ENCODE data around the gene ADGRB2.
A peak's percentile ranks its signal among the peaks of the same experiment; 100 is the strongest.

The ADGRB2 gene

GRCh38 chr1:31747304-31747703 lies 16.8 kb downstream of the ADGRB2 start:
- DNase-seq (ENCODE audit: low read depth): no peak

- DNase-seq (ENCODE audit: low read depth): no peak
Observed at GRCh38 chr1:31746687-31747086, 17.5 kb downstream of the ADGRB2 start.

- DNase-seq (ENCODE audit: low read depth): no peak
Observed at GRCh38 chr1:31745946-31746670, 18.0 kb downstream of the ADGRB2 start.

GRCh38 chr1:31745096-31745945 lies 18.8 kb downstream of the ADGRB2 start:
- peak; percentile 20 for DNase-seq (ENCODE audit: low read depth)

- no peak for DNase-seq (ENCODE audit: low read depth)
Observed at GRCh38 chr1:31744165-31744888, 19.8 kb downstream of the ADGRB2 start.

GRCh38 chr1:31742462-31743212 lies 21.5 kb downstream of the ADGRB2 start:
- DNase-seq (ENCODE audit: low read depth): no peak

GRCh38 chr1:31739346-31739745 lies 24.8 kb downstream of the ADGRB2 start:
- no peak for DNase-seq (ENCODE audit: low read depth)

- no peak for DNase-seq (ENCODE audit: low read depth)
Observed at GRCh38 chr1:31736675-31737074, 27.5 kb downstream of the ADGRB2 start.

GRCh38 chr1:31735571-31735970 lies 28.6 kb downstream of the ADGRB2 start:
- no peak for DNase-seq (ENCODE audit: low read depth)

GRCh38 chr1:31734582-31735107 lies 29.5 kb downstream of the ADGRB2 start:
- DNase-seq (ENCODE audit: low read depth): no peak

GRCh38 chr1:31733389-31734219 lies 30.5 kb downstream of the ADGRB2 start:
- no peak for DNase-seq (ENCODE audit: low read depth)

- DNase-seq (ENCODE audit: low read depth): no peak
Observed at GRCh38 chr1:31732751-31733289, 31.3 kb downstream of the ADGRB2 start.

GRCh38 chr1:31732343-31732742 lies 31.8 kb downstream of the ADGRB2 start:
- no peak for DNase-seq (ENCODE audit: low read depth)

GRCh38 chr1:31731049-31731565 lies 33.0 kb downstream of the ADGRB2 start:
- no peak for DNase-seq (ENCODE audit: low read depth)

GRCh38 chr1:31730336-31731048 lies 33.6 kb downstream of the ADGRB2 start:
- DNase-seq (ENCODE audit: low read depth): no peak

- no peak for DNase-seq (ENCODE audit: low read depth)
Observed at GRCh38 chr1:31727849-31728248, 36.3 kb downstream of the ADGRB2 start.

- no peak for DNase-seq (ENCODE audit: low read depth)
Observed at GRCh38 chr1:31727195-31727594, 36.9 kb downstream of the ADGRB2 start.

GRCh38 chr1:31726715-31727114 lies 37.4 kb downstream of the ADGRB2 start:
- no peak for DNase-seq (ENCODE audit: low read depth)

GRCh38 chr1:31725777-31726535 lies 38.2 kb downstream of the ADGRB2 start:
- DNase-seq (ENCODE audit: low read depth): no peak

Data from T follicular helper cell (primary cell).